ENCODE measurements around the gene HBE1. TPM values are rescaled to one million over a fixed set of nuclear protein-coding genes. Genes with fewer than 3 reads are reported as not detected.
A peak's percentile ranks its signal among the peaks of the same experiment; 100 is the strongest.

HBE1 gene
- total RNA-seq, 1 experiment from 2014 or later: not detected

GRCh38 chr11:5223146-5223545 is 46.6 kb downstream of the HBE1 start:
- H3K79me1 ChIP-seq (ENCODE audit: insufficient read depth, low read depth, low read length, poor library complexity, severe bottlenecking): no peaks in the 10 kb centered on the region
- Mint-ChIP-seq H3K4me3 (no peak overlapping the region), H3K36me3 (ENCODE audit: insufficient read depth in 1 of 3, low read depth in 3 of 3) (peaks cover 6 to 24% (median 16%) of the 10 kb centered on the region in 3 experiments; a peak in 6 of 7 replicates), H3K9me3 (peaks cover 27 to 31% of the 10 kb centered on the region in 2 experiments), H3K4me1 (no peaks in the 10 kb centered on the region), H3K27me3 (ENCODE audit: low read depth) (no peaks in the 10 kb centered on the region), H3K27ac (0 out of 7 replicates have a peak overlapping the region, but pooled peaks of 1 of the 3 experiments have one; percentile 55)
- H3K4me1 ChIP-seq (ENCODE audit: insufficient read depth, low read length): no peaks in the 10 kb centered on the region
- H4K91ac ChIP-seq (ENCODE audit: insufficient read length, low read depth, low read length): no peak overlapping the region
- H3K79me2 ChIP-seq (ENCODE audit: insufficient read depth, low read length): no peaks in the 10 kb centered on the region
- no peaks in the 10 kb centered on the region for H3K9me3 ChIP-seq (ENCODE audit: control insufficient read depth, low read depth, low read length)
- H3T11ph ChIP-seq (ENCODE audit: low read length): no peak overlapping the region
- no peak overlapping the region for H4K8ac ChIP-seq (replicated peaks; ENCODE audit: insufficient read length, low read depth, low read length)
- no peak for DNase-seq
- H3K27me3 ChIP-seq (ENCODE audit: insufficient read depth, low read length): no peaks in the 10 kb centered on the region
- no peak overlapping the region for H3K4me2 ChIP-seq (ENCODE audit: insufficient read depth, insufficient read length, low read length)
- TF ChIP-seq, protein P1, sequence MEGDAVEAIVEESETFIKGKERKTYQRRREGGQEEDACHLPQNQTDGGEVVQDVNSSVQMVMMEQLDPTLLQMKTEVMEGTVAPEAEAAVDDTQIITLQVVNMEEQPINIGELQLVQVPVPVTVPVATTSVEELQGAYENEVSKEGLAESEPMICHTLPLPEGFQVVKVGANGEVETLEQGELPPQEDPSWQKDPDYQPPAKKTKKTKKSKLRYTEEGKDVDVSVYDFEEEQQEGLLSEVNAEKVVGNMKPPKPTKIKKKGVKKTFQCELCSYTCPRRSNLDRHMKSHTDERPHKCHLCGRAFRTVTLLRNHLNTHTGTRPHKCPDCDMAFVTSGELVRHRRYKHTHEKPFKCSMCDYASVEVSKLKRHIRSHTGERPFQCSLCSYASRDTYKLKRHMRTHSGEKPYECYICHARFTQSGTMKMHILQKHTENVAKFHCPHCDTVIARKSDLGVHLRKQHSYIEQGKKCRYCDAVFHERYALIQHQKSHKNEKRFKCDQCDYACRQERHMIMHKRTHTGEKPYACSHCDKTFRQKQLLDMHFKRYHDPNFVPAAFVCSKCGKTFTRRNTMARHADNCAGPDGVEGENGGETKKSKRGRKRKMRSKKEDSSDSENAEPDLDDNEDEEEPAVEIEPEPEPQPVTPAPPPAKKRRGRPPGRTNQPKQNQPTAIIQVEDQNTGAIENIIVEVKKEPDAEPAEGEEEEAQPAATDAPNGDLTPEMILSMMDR (conservative IDR thresholded peaks at IDR 0.05): no peak
- H2AFZ ChIP-seq (ENCODE audit: low read length): no peak overlapping the region
- no peak overlapping the region for H2AK5ac ChIP-seq (ENCODE audit: insufficient read length, low read length)
- no peaks in the 10 kb centered on the region for H4K20me1 ChIP-seq (ENCODE audit: control insufficient read depth, insufficient read depth, insufficient read length)
- no peak overlapping the region for H3K18ac ChIP-seq (ENCODE audit: insufficient read length, low read depth, low read length)
- no peak overlapping the region for H2BK5ac ChIP-seq (ENCODE audit: insufficient read length, low read length)
- no peak overlapping the region for H4K5ac ChIP-seq (ENCODE audit: insufficient read length, low read depth, low read length)
- no CpG with 5 or more reads among the region's 6 CpGs for WGBS (ENCODE audit: extremely low coverage, insufficient read length, low lambda C conversion rate)
- H2BK12ac ChIP-seq (ENCODE audit: insufficient read length, low read depth, low read length): no peak overlapping the region
- H3K9ac ChIP-seq (ENCODE audit: extremely low read depth, insufficient read length, low read length): no peak overlapping the region
- no peak overlapping the region for H3K56ac ChIP-seq (ENCODE audit: insufficient read length, low read depth, low read length)
- no peak overlapping the region for H3K4ac ChIP-seq (ENCODE audit: low read depth, low read length)
- no peak overlapping the region for H2BK20ac ChIP-seq (ENCODE audit: low read depth, low read length, poor library complexity, severe bottlenecking)
- H3K23ac ChIP-seq (ENCODE audit: insufficient read length, low read depth, low read length): no peak overlapping the region
- no peak overlapping the region for H2BK120ac ChIP-seq (ENCODE audit: low read depth, low read length, poor library complexity, severe bottlenecking)
- no peak overlapping the region for H3K27ac ChIP-seq (ENCODE audit: insufficient read length, low read depth, low read length)
- no peak overlapping the region for H3K14ac ChIP-seq (ENCODE audit: insufficient read depth, low read length)
- H3K23me2 ChIP-seq (ENCODE audit: insufficient read length, low read depth, low read length, poor library complexity, severe bottlenecking): no peaks in the 10 kb centered on the region
- H2BK15ac ChIP-seq (ENCODE audit: low read depth, low read length): no peak overlapping the region

Other genes with a start within 250 kb of the HBE1 start
- not detected in 2 replicates for gene OR52J3, start 223.4 kb downstream of the HBE1 start, total RNA-seq (2021)
- gene OR52E2, start 210.3 kb downstream of the HBE1 start, total RNA-seq (2021): not detected in 2 replicates
- not detected in 2 replicates for gene OR52E1, start 200.4 kb downstream of the HBE1 start, total RNA-seq (2021)
- not detected in 2 replicates for gene OR52A5, start 131.6 kb downstream of the HBE1 start, total RNA-seq (2021)
- gene OR52A1, start 115.2 kb downstream of the HBE1 start, total RNA-seq (2021): 0.09 and 0.42 TPM in 2 replicates
- not detected in 2 replicates for gene OR51V1, start 69.3 kb downstream of the HBE1 start, total RNA-seq (2021)
- gene HBB, start 42.9 kb downstream of the HBE1 start, total RNA-seq (2021): not detected in 2 replicates
- gene HBD, start 35.5 kb downstream of the HBE1 start, total RNA-seq (2021): not detected in 2 replicates
- gene HBG1, start 20.1 kb downstream of the HBE1 start, total RNA-seq (2021): not detected in 2 replicates
- gene HBG2, start 15.2 kb downstream of the HBE1 start, total RNA-seq (2021): not detected in 2 replicates
- not detected in 2 replicates for gene OR51B4, start 32.0 kb upstream of the HBE1 start, total RNA-seq (2021)
- not detected in 2 replicates for gene OR51B2, start 54.4 kb upstream of the HBE1 start, total RNA-seq (2021)
- not detected in 2 replicates for gene OR51B5, start 73.6 kb upstream of the HBE1 start, total RNA-seq (2021)
- not detected in 2 replicates for gene OR51B6, start 81.6 kb upstream of the HBE1 start, total RNA-seq (2021)
- not detected in 2 replicates for gene OR51M1, start 113.9 kb upstream of the HBE1 start, total RNA-seq (2021)
- not detected in 2 replicates for gene OR51Q1, start 152.2 kb upstream of the HBE1 start, total RNA-seq (2021)
- not detected in 2 replicates for gene OR51I1, start 171.6 kb upstream of the HBE1 start, total RNA-seq (2021)
- not detected in 2 replicates for gene OR51I2, start 179.4 kb upstream of the HBE1 start, total RNA-seq (2021)
- not detected in 2 replicates for gene OR52D1, start 218.7 kb upstream of the HBE1 start, total RNA-seq (2021)
- gene UBQLN3, start 240.0 kb upstream of the HBE1 start, total RNA-seq (2021): not detected in 2 replicates
- not detected in 2 replicates for gene UBQLNL, start 246.8 kb upstream of the HBE1 start, total RNA-seq (2021)

Measured in H9 (cell line).